Keratinocyte (primary cell): ENCODE results near the gene EXD3. TPM values are rescaled to one million over a fixed set of nuclear protein-coding genes. Genes with fewer than 3 reads are reported as not detected.

ENCODE experiments used
- DNase-seq: peaks from one replicate; pipeline ENCODE4 v3.0.0-alpha.2; 2011; ENCODE audit warnings: low read depth, missing footprints, low spot score
- FAIRE-seq: peaks from 2 replicates; lab custom pipeline; 2011; peaks lifted over from hg19 to GRCh38; lab: Jason Lieb, UNC
- H2AFZ ChIP-seq: 2 replicates; pipeline ENCODE4 v1.6.0; 2012; ENCODE audit warnings: low read length, control low read depth, inconsistent platforms; ENCODE audit not compliant: control insufficient read depth
- H3K27ac ChIP-seq: 2 replicates; pipeline ENCODE4 v1.5.1; 2011; ENCODE audit warnings: low read length; ENCODE audit not compliant: control insufficient read depth, insufficient read depth
- H3K27me3 ChIP-seq: 3 replicates; pipeline ENCODE4 v1.6.0; 2011; ENCODE audit warnings: low read length; ENCODE audit not compliant: control insufficient read depth, insufficient read depth; ENCODE audit errors: extremely low read depth
- H3K36me3 ChIP-seq, 2 experiments: 2 replicates in 1 of 2; 3 replicates in 1 of 2; pipeline ENCODE4 v1.5.1; 2011; ENCODE audit warnings: low read length in 2 of 2, mild to moderate bottlenecking in 1 of 2; ENCODE audit not compliant: control insufficient read depth in 2 of 2, insufficient read depth in 2 of 2; ENCODE audit errors: extremely low read depth in 1 of 2
- H3K4me1 ChIP-seq: 3 replicates; pipeline ENCODE4 v1.5.1; 2011; ENCODE audit warnings: low read length; ENCODE audit not compliant: control insufficient read depth, insufficient read depth; ENCODE audit errors: extremely low read depth
- H3K4me2 ChIP-seq: 3 replicates; pipeline ENCODE4 v1.6.0; 2011; ENCODE audit warnings: low read depth, low read length; ENCODE audit not compliant: control insufficient read depth, insufficient read depth; ENCODE audit errors: extremely low read depth
- H3K4me3 ChIP-seq, 3 experiments: fragments of 200-600 bp in 1 of 3; sonication (generic) in 1 of 3; 2 replicates in 2 of 3; 3 replicates in 1 of 3; pipeline ENCODE4 v1.5.1; 2011 to 2016; ENCODE audit warnings: low read length in 3 of 3, mild to moderate bottlenecking in 3 of 3, control low read depth in 2 of 3, inconsistent platforms in 1 of 3, low read depth in 1 of 3, mixed read lengths in 1 of 3, mixed run types in 1 of 3, moderate library complexity in 1 of 3; ENCODE audit not compliant: control insufficient read depth in 2 of 3, insufficient read depth in 2 of 3; ENCODE audit errors: extremely low read depth in 1 of 3
- H3K79me2 ChIP-seq: 2 replicates; pipeline ENCODE4 v1.6.0; 2012; ENCODE audit warnings: low read length; ENCODE audit not compliant: control insufficient read depth, insufficient read depth
- H3K9ac ChIP-seq: 3 replicates; pipeline ENCODE4 v1.6.0; 2011; ENCODE audit warnings: low read length; ENCODE audit not compliant: control insufficient read depth, insufficient read depth; ENCODE audit errors: extremely low read depth
- H3K9me1 ChIP-seq: 3 replicates; pipeline ENCODE4 v1.6.0; 2011; ENCODE audit warnings: low read length; ENCODE audit not compliant: control insufficient read depth, insufficient read depth; ENCODE audit errors: extremely low read depth
- H3K9me3 ChIP-seq: 2 replicates; pipeline ENCODE4 v1.5.1; 2012; ENCODE audit warnings: low read depth, low read length; ENCODE audit not compliant: control insufficient read depth
- H4K20me1 ChIP-seq: 3 replicates; pipeline ENCODE4 v1.6.0; 2011; ENCODE audit warnings: low read length; ENCODE audit not compliant: control insufficient read depth, insufficient read depth; ENCODE audit errors: extremely low read depth
- CTCF ChIP-seq, 3 experiments: IDR thresholded peaks in 1 of 3; conservative IDR thresholded peaks in 1 of 3; optimal IDR thresholded peaks in 1 of 3; 2 replicates in 2 of 3; 3 replicates in 1 of 3; pipeline versions ENCODE3 to v1.5.1; 2011; ENCODE audit warnings: low read length in 3 of 3, mild to moderate bottlenecking in 3 of 3, moderate library complexity in 2 of 3, control low read depth in 1 of 3, inconsistent platforms in 1 of 3; ENCODE audit not compliant: insufficient read depth in 2 of 3; ENCODE audit errors: extremely low read depth in 1 of 3
- EZH2 ChIP-seq: IDR thresholded peaks from one replicate; pipeline ENCODE4 v1.6.1; 2012; ENCODE audit warnings: inconsistent platforms, mild to moderate bottlenecking, low read length, moderate library complexity
- dilution Hi-C: fragments of 300-500 bp; cut with MboI; formaldehyde crosslinking; loops from one replicate; pipeline ENCODE4 v1.7.0; 2020; ENCODE audit warnings: low sequenced_read_pairs; ENCODE audit not compliant: extremely low pct_ligation_motif_present
- polyA plus RNA-seq, 5 experiments: library from polyadenylated mRNA; depleted of rRNA in 3 of 5; stranded (reverse) in 3 of 5; stranded (forward) in 1 of 5; unstranded in 1 of 5; fragments of >200 nt; gene quantifications; 1 replicate in 1 of 5; 2 replicates in 3 of 5; 3 replicates in 1 of 5; pipeline versions ENCODE4 v1.2.1 to v1.2.3, GENCODE V29; 2011 to 2012; ENCODE audit warnings: missing spikeins in 2 of 5, low read depth in 1 of 5, low replicate concordance in 1 of 5

EXD3 gene
- polyA plus RNA-seq, 1 donor (not counting 4 experiments of a cell fraction or from before 2014, with no cell fraction given): 1.5 TPM

DNA sequence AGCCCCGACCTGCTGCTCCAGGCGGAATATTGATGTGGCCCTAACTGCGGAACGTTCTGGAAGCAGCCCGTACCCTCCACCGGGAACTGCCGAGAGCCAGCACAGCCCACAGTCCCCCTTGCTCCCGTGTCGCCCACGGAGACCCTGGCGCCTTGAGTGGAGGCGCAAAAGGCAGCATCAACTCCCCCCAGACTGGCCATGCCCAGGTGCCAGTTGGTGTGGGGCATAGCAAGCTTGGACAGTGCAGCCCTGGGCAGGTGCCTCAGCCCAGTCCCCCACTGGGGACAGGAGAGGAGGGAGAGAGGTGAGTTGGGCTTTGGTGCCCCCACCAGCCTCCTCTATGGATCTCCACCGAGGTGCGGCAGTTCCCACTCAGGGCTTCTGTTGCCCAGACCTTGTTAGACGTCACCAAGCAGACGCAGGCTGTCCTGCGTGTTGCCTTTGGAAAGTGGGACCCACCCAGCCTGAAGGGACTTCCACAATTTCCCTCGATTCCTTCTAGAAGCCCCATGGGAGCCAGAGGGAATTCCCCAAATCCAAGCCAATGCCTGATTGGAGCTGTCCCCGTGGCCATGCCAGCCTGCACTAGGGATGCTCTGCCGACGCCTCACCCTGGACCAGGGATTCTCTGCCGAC, 101.1 kb downstream of the EXD3 start:
- dilution Hi-C loops: no loop called here
- FAIRE-seq: no peak

GRCh38 chr9:137320555-137321384, 102.2 kb downstream of the EXD3 start:
- Histone ChIP-seq H3K27ac (no peak overlapping the region), H3K79me2 (no peaks in the 10 kb centered on the region), H4K20me1 (no peaks in the 10 kb centered on the region), H3K9me3 (no peaks in the 10 kb centered on the region), H3K4me2 (no peak overlapping the region), H3K9me1 (no peaks in the 10 kb centered on the region), H3K4me3 (no peak overlapping the region), H3K4me1 (no peaks in the 10 kb centered on the region), H3K27me3 (peaks cover 16% of the 10 kb centered on the region), H3K36me3 (no peaks in the 10 kb centered on the region), H3K9ac (no peak overlapping the region), H2AFZ (no peak overlapping the region)
- no peak for TF ChIP-seq CTCF (optimal IDR thresholded peaks at IDR 0.05 in 1 of 3, IDR thresholded peaks at IDR 0.05 in 1 of 3, conservative IDR thresholded peaks at IDR 0.05 in 1 of 3; ENCODE audit: extremely low read depth in 1 of 3, insufficient read depth in 2 of 3, low read length in 3 of 3)
- no peak for TF ChIP-seq EZH2
- FAIRE-seq: no peak
- DNase-seq: no peak
- dilution Hi-C loops: no loop called here

More for the DNA sequence above, 101.1 kb downstream of the EXD3 start:
- H3K4me1 ChIP-seq: no peaks in the 10 kb centered on the region
- H3K79me2 ChIP-seq: no peaks in the 10 kb centered on the region
- H3K4me3 ChIP-seq: no peak overlapping the region
- no peaks in the 10 kb centered on the region for H4K20me1 ChIP-seq
- H3K4me2 ChIP-seq: no peak overlapping the region
- no peaks in the 10 kb centered on the region for H3K9me1 ChIP-seq
- no peak overlapping the region for H3K27ac ChIP-seq
- H3K9me3 ChIP-seq: no peaks in the 10 kb centered on the region
- no peak for DNase-seq
- H3K9ac ChIP-seq: no peak overlapping the region
- TF ChIP-seq CTCF (optimal IDR thresholded peaks at IDR 0.05 in 1 of 3, IDR thresholded peaks at IDR 0.05 in 1 of 3, conservative IDR thresholded peaks at IDR 0.05 in 1 of 3; ENCODE audit: extremely low read depth in 1 of 3, insufficient read depth in 2 of 3, low read length in 3 of 3): no peak
- no peak for TF ChIP-seq EZH2
- H3K36me3 ChIP-seq: no peaks in the 10 kb centered on the region
- peaks cover 8% of the 10 kb centered on the region for H3K27me3 ChIP-seq
- no peak overlapping the region for H2AFZ ChIP-seq
